NCI-H1092 treated with DMSO at 0.1 percent for 48 hours (cell line): ENCODE data around the gene AP4E1.
"Not testable (repeated sequence)": the region's sequence is repeated elsewhere in the genome, so short reads cannot be mapped to it uniquely, and the experiment has no call there.

Source experiments
- DNase-seq: peaks from one replicate; lab custom pipeline; 2025; lab: John Stamatoyannopoulos, UW

AP4E1 gene

GRCh38 chr15:50945725-50946124, 37.2 kb downstream of the AP4E1 start:
- DNase-seq, result no peak

- not testable (repeated sequence) for DNase-seq
These were observed 42.3 kb downstream of the AP4E1 start for GRCh38 chr15:50950745-50951144.

GRCh38 chr15:50953302-50953701, 44.8 kb downstream of the AP4E1 start:
- no peak for DNase-seq

- DNase-seq, result not testable (repeated sequence)
These were observed 46.4 kb downstream of the AP4E1 start for GRCh38 chr15:50954837-50955236.

GRCh38 chr15:50959717-50960116, 51.2 kb downstream of the AP4E1 start:
- DNase-seq, result no peak

GRCh38 chr15:50964075-50964474, 55.6 kb downstream of the AP4E1 start:
- no peak for DNase-seq

- no peak for DNase-seq
These were observed 59.9 kb downstream of the AP4E1 start for GRCh38 chr15:50968353-50968752.

- DNase-seq, result no peak
These were observed 62.0 kb downstream of the AP4E1 start for GRCh38 chr15:50970524-50970923.

GRCh38 chr15:50971115-50971514, 62.6 kb downstream of the AP4E1 start:
- no peak for DNase-seq

- no peak for DNase-seq
These were observed 63.1 kb downstream of the AP4E1 start for GRCh38 chr15:50971542-50971941.

- DNase-seq, result no peak
These were observed 65.1 kb downstream of the AP4E1 start for GRCh38 chr15:50973605-50974004.

- DNase-seq, result no peak
These were observed 68.7 kb downstream of the AP4E1 start for GRCh38 chr15:50977162-50977561.

GRCh38 chr15:50978580-50978979, 70.1 kb downstream of the AP4E1 start:
- no peak for DNase-seq

- DNase-seq, result no peak
These were observed 70.6 kb downstream of the AP4E1 start for GRCh38 chr15:50979041-50979440.

GRCh38 chr15:50993598-50993997, 85.1 kb downstream of the AP4E1 start:
- no peak for DNase-seq

- DNase-seq, result no peak
These were observed 88.2 kb downstream of the AP4E1 start for GRCh38 chr15:50996641-50997040.

GRCh38 chr15:50997371-50998051, 89.0 kb downstream of the AP4E1 start:
- DNase-seq, result no peak

- DNase-seq, result no peak
These were observed 95.6 kb downstream of the AP4E1 start for GRCh38 chr15:51004103-51004551.

GRCh38 chr15:51006336-51006985, 98.0 kb downstream of the AP4E1 start:
- DNase-seq, result no peak

- no peak for DNase-seq
These were observed 98.7 kb downstream of the AP4E1 start for GRCh38 chr15:51007131-51007666.

- DNase-seq, result no peak
These were observed 102.7 kb downstream of the AP4E1 start for GRCh38 chr15:51011212-51011611.

- no peak for DNase-seq
These were observed 108.1 kb downstream of the AP4E1 start for GRCh38 chr15:51016615-51017014.

- DNase-seq, result no peak
These were observed 113.7 kb downstream of the AP4E1 start for GRCh38 chr15:51022206-51022605.
